Calu3 (cell line): ENCODE data around the gene CNTLN. TPM values are rescaled to one million over a fixed set of nuclear protein-coding genes. Genes with fewer than 3 reads are reported as not detected.

Experiments
- BruUV-seq: library from RNA; stranded (reverse); fragments of 400-500 nt; replicated peaks from 2 replicates; lab custom pipeline; 2021; lab: Mats Ljungman, UMichigan
- CTCF ChIA-PET: fragments of 300-600 bp; sonication (Branson Sonifier 250); formaldehyde crosslinking; loops from one replicate; lab custom pipeline; 2022; ENCODE audit warnings: antibody characterized with exemption; lab: Charles Lee
- DNase-seq: peaks from one replicate; pipeline ENCODE4 v3.0.0; 2022
- H3K27ac Mint-ChIP-seq: one replicate; pipeline ENCODE4 v1.8.0; 2022; ENCODE audit warnings: mixed read lengths; ENCODE audit not compliant: unreplicated experiment
- H3K27me3 Mint-ChIP-seq: one replicate; pipeline ENCODE4 v1.8.0; 2022; ENCODE audit warnings: mixed read lengths; ENCODE audit not compliant: unreplicated experiment
- H3K36me3 Mint-ChIP-seq: one replicate; pipeline ENCODE4 v1.8.0; 2022; ENCODE audit warnings: mild to moderate bottlenecking, moderate library complexity, mixed read lengths; ENCODE audit not compliant: insufficient read depth, unreplicated experiment
- H3K4me1 Mint-ChIP-seq: one replicate; pipeline ENCODE4 v1.8.0; 2022; ENCODE audit warnings: mild to moderate bottlenecking, low read depth, mixed read lengths; ENCODE audit not compliant: unreplicated experiment
- H3K4me3 Mint-ChIP-seq: one replicate; pipeline ENCODE4 v1.8.0; 2022; ENCODE audit warnings: mild to moderate bottlenecking, low read depth, moderate library complexity, mixed read lengths; ENCODE audit not compliant: unreplicated experiment
- H3K9me3 Mint-ChIP-seq: one replicate; pipeline ENCODE4 v1.8.0; 2022; ENCODE audit warnings: low read depth, mixed read lengths; ENCODE audit not compliant: unreplicated experiment
- intact Hi-C: fragments of 100-400 bp; cut with micrococcal nuclease; formaldehyde crosslinking; loops from one replicate; pipeline ENCODE4 v1.10.0; 2022; ENCODE audit not compliant: unreplicated experiment
- total RNA-seq: library from RNA; stranded (reverse); gene quantifications from 2 replicates; pipeline ENCODE4 v1.2.3, GENCODE V29; 2022
- TF ChIP-seq, protein P1 (sequence below): fragments of 200-600 bp; IDR thresholded peaks from one replicate; pipeline ENCODE4 v1.8.0; 2022; ENCODE audit warnings: antibody characterized with exemption; ENCODE audit not compliant: unreplicated experiment

The CNTLN gene
- total RNA-seq, 1 experiment from 2014 or later = 6.7 TPM

GRCh38 chr9:17398350-17398749, 263.5 kb downstream of the CNTLN start:
- intact Hi-C loops = no loop called here
- no peaks in the 10 kb centered on the region for H3K27me3 Mint-ChIP-seq
- CTCF ChIA-PET = no interaction called here
- no peak overlapping the region for H3K4me3 Mint-ChIP-seq
- TF ChIP-seq, protein P1, sequence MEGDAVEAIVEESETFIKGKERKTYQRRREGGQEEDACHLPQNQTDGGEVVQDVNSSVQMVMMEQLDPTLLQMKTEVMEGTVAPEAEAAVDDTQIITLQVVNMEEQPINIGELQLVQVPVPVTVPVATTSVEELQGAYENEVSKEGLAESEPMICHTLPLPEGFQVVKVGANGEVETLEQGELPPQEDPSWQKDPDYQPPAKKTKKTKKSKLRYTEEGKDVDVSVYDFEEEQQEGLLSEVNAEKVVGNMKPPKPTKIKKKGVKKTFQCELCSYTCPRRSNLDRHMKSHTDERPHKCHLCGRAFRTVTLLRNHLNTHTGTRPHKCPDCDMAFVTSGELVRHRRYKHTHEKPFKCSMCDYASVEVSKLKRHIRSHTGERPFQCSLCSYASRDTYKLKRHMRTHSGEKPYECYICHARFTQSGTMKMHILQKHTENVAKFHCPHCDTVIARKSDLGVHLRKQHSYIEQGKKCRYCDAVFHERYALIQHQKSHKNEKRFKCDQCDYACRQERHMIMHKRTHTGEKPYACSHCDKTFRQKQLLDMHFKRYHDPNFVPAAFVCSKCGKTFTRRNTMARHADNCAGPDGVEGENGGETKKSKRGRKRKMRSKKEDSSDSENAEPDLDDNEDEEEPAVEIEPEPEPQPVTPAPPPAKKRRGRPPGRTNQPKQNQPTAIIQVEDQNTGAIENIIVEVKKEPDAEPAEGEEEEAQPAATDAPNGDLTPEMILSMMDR = no peak
- BruUV-seq = no TSS peak
- DNase-seq = no peak
- H3K27ac Mint-ChIP-seq = no peak overlapping the region
- H3K36me3 Mint-ChIP-seq = no peaks in the 10 kb centered on the region
- no peaks in the 10 kb centered on the region for H3K9me3 Mint-ChIP-seq
- no peaks in the 10 kb centered on the region for H3K4me1 Mint-ChIP-seq

DNA sequence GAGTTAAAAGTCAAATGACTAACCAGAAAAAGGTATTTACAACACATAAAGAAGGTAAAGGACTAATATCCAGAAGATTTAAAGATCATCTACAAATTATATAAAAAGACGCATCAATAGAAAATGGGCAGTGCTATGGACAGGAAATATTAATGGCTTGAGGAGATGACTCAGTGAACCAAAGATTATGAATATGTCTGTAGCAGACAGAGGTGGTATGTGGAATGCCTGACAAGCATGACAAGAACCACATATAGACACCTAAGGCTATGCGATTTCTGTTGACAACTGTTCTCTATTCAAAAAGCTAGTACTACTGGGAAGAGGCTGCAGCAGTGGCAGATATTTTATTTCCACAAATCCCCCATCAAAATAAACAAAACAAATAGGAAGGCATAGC, 267.0 kb downstream of the CNTLN start:
- Mint-ChIP-seq H3K27ac (no peak overlapping the region), H3K36me3 (no peaks in the 10 kb centered on the region), H3K4me1 (no peaks in the 10 kb centered on the region), H3K4me3 (no peak overlapping the region), H3K27me3 (no peaks in the 10 kb centered on the region), H3K9me3 (no peaks in the 10 kb centered on the region)
- CTCF ChIA-PET = interaction anchor here (0.9 kb wide), 1 partner anchor 183 kb away, joined by 4 read pairs; no protein-coding TSS in a partner anchor
- intact Hi-C loops = loop anchor here (1.0 to 2.0 kb wide), 2 partner anchors 183 to 286 kb away; no protein-coding TSS in a partner anchor
- no peak for DNase-seq
- TF ChIP-seq, protein P1 = no peak
- BruUV-seq = no TSS peak

DNA sequence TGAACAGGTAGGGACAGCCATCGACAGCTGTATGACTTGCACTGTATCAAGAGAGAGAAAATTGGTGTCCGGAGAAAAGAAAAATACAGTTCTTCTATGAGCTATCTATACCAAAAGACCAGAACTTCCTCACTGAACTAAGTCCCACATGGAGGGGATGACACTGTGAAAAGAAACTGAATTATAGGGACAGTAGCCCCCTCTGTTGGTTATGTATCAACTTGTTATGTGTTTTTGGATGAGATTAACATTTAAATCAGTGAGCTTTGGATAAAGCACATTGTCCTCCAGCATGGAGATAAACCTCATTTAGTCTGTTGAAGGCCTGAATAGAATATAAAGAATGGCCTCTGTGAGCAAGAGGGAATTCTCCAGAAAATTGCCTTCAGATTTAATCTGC, 267.5 kb downstream of the CNTLN start:
- intact Hi-C loops = loop anchor here (1.0 to 2.0 kb wide), 2 partner anchors 184 to 286 kb away; no protein-coding TSS in a partner anchor
- H3K36me3 Mint-ChIP-seq = no peaks in the 10 kb centered on the region
- no peak overlapping the region for H3K27ac Mint-ChIP-seq
- CTCF ChIA-PET = interaction anchor here (0.9 kb wide), 1 partner anchor 183 kb away, joined by 4 read pairs; no protein-coding TSS in a partner anchor
- DNase-seq = no peak
- H3K27me3 Mint-ChIP-seq = no peaks in the 10 kb centered on the region
- BruUV-seq = no TSS peak
- TF ChIP-seq, protein P1 = no peak
- no peaks in the 10 kb centered on the region for H3K9me3 Mint-ChIP-seq
- H3K4me3 Mint-ChIP-seq = no peak overlapping the region
- H3K4me1 Mint-ChIP-seq = no peaks in the 10 kb centered on the region

DNA sequence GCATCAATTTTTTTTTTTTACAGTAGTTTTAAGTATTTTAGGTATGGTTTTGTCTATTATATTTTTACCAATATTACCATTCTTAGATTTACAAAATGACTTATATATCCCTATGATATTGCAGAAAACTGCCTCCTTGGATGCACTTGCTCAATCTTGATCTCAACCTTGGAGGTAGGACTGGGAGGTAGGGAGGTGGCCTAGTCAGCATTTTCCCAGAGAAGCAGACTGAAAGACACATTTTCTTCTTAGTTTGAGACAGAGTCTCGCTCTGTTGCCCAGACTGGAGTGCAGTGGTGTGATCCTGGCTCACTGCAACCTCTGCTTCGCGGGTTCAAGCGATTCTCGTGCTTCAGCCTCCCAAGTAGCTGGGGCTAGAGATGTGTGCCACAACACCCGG, 268.7 kb downstream of the CNTLN start:
- no peaks in the 10 kb centered on the region for H3K9me3 Mint-ChIP-seq
- CTCF ChIA-PET = interaction anchor here (0.6 kb wide), 1 partner anchor 185 kb away, joined by 3 read pairs; no protein-coding TSS in a partner anchor
- BruUV-seq = no TSS peak
- DNase-seq = no peak
- H3K4me1 Mint-ChIP-seq = no peaks in the 10 kb centered on the region
- intact Hi-C loops = loop anchor here (2.0 kb wide), 1 partner anchor 185 kb away; no protein-coding TSS in a partner anchor
- H3K27me3 Mint-ChIP-seq = no peaks in the 10 kb centered on the region
- no peak overlapping the region for H3K4me3 Mint-ChIP-seq
- H3K36me3 Mint-ChIP-seq = no peaks in the 10 kb centered on the region
- TF ChIP-seq, protein P1 = no peak
- H3K27ac Mint-ChIP-seq = no peak overlapping the region
